VCaP (cell line): Measurements from ENCODE around the gene KIAA1671.

Source experiments
- H3K27ac ChIP-seq: fragments of 450-650 bp; 2 replicates; pipeline ENCODE4 v1.5.1; 2017
- CTCF ChIP-seq: fragments of 450-650 bp; conservative IDR thresholded peaks from 2 replicates; pipeline ENCODE4 v1.5.1; 2017; ENCODE audit warnings: mild to moderate bottlenecking, moderate library complexity

Gene KIAA1671

GRCh38 chr22:24984122-24984521, 31.6 kb downstream of the KIAA1671 start:
- no peak for TF ChIP-seq CTCF
- no peak overlapping the region for H3K27ac ChIP-seq

GRCh38 chr22:24985826-24986214, 33.3 kb downstream of the KIAA1671 start:
- no peak overlapping the region for H3K27ac ChIP-seq
- TF ChIP-seq CTCF = no peak

GRCh38 chr22:24986816-24987215, 34.3 kb downstream of the KIAA1671 start:
- H3K27ac ChIP-seq = no peak overlapping the region
- no peak for TF ChIP-seq CTCF

GRCh38 chr22:24989135-24989534, 36.6 kb downstream of the KIAA1671 start:
- no peak overlapping the region for H3K27ac ChIP-seq
- no peak for TF ChIP-seq CTCF

GRCh38 chr22:24989541-24989951, 37.0 kb downstream of the KIAA1671 start:
- no peak overlapping the region for H3K27ac ChIP-seq
- no peak for TF ChIP-seq CTCF

GRCh38 chr22:24990344-24990905, 37.9 kb downstream of the KIAA1671 start:
- no peak for TF ChIP-seq CTCF
- no peak overlapping the region for H3K27ac ChIP-seq

GRCh38 chr22:24992946-24993345, 40.4 kb downstream of the KIAA1671 start:
- no peak overlapping the region for H3K27ac ChIP-seq
- TF ChIP-seq CTCF = no peak
